ENCODE results near the gene UBE2J2. TPM values are rescaled to one million over a fixed set of nuclear protein-coding genes. Genes with fewer than 3 reads are reported as not detected.

Gene UBE2J2
- total RNA-seq, 1 experiment from 2014 or later, result 83.4 TPM

DNA sequence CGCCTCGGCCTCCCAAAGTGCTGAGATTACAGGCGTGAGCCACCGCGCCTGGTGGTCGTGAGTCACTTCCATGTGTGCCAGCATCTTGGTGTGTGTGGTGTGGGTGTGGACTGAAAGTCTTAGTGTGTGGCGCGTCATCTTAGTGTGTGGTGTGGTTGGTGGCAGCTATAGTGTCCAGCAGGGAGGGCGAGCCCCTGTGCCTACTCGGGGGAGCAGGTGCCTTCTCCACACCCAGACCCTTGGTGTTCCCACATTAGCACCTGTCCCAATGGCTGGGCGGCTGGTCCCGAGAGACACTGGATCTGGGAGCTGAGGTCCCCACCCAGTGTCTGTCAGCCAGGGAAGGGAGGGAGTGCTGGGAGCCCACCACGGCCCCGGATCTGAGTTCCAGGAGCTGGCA is 9.3 kb upstream of the UBE2J2 start:
- 0 out of 4 replicates have a peak, but pooled peaks cover 0 to 5% of the 10 kb centered on the region in 2 experiments for H3K4me1 Mint-ChIP-seq
- DNase-seq, result no peak
- no peak overlapping the region for H3K4me3 Mint-ChIP-seq
- Histone ChIP-seq H3K9me3 (ENCODE audit: control insufficient read depth, low read depth, low read length) (no peaks in the 10 kb centered on the region), H3K27ac (ENCODE audit: insufficient read length, low read depth, low read length) (no peak overlapping the region), H3K79me2 (ENCODE audit: insufficient read depth, low read length) (no peaks in the 10 kb centered on the region), H2AFZ (ENCODE audit: low read length) (no peak overlapping the region), H3K4me1 (ENCODE audit: insufficient read depth, low read length) (no peaks in the 10 kb centered on the region), H3K14ac (ENCODE audit: insufficient read depth, low read length) (no peak overlapping the region), H2BK15ac (ENCODE audit: low read depth, low read length) (no peak overlapping the region), H3K4me2 (ENCODE audit: insufficient read depth, insufficient read length, low read length) (no peak overlapping the region), H3K56ac (ENCODE audit: insufficient read length, low read depth, low read length) (no peak overlapping the region), H3K4ac (ENCODE audit: low read depth, low read length) (no peak overlapping the region), H4K8ac (replicated peaks; ENCODE audit: insufficient read length, low read depth, low read length) (no peak overlapping the region), H3K23ac (ENCODE audit: insufficient read length, low read depth, low read length) (no peak overlapping the region), H3K9ac (ENCODE audit: extremely low read depth, insufficient read length, low read length) (no peak overlapping the region), H2BK12ac (ENCODE audit: insufficient read length, low read depth, low read length) (no peak overlapping the region), H4K91ac (ENCODE audit: insufficient read length, low read depth, low read length) (no peak overlapping the region), H2BK5ac (ENCODE audit: insufficient read length, low read length) (no peak overlapping the region), H4K5ac (ENCODE audit: insufficient read length, low read depth, low read length) (no peak overlapping the region), H2BK120ac (ENCODE audit: low read depth, low read length, poor library complexity, severe bottlenecking) (no peak overlapping the region), H3K18ac (ENCODE audit: insufficient read length, low read depth, low read length) (no peak overlapping the region), H2BK20ac (ENCODE audit: low read depth, low read length, poor library complexity, severe bottlenecking) (no peak overlapping the region), H3T11ph (ENCODE audit: low read length) (no peak overlapping the region), H3K23me2 (ENCODE audit: insufficient read length, low read depth, low read length, poor library complexity, severe bottlenecking) (no peaks in the 10 kb centered on the region), H2AK5ac (ENCODE audit: insufficient read length, low read length) (no peak overlapping the region), H3K27me3 (ENCODE audit: insufficient read depth, low read length) (no peaks in the 10 kb centered on the region), H4K20me1 (ENCODE audit: control insufficient read depth, insufficient read depth, insufficient read length) (no peaks in the 10 kb centered on the region), H3K79me1 (ENCODE audit: insufficient read depth, low read depth, low read length, poor library complexity, severe bottlenecking) (no peaks in the 10 kb centered on the region)
- TF ChIP-seq, protein P1, sequence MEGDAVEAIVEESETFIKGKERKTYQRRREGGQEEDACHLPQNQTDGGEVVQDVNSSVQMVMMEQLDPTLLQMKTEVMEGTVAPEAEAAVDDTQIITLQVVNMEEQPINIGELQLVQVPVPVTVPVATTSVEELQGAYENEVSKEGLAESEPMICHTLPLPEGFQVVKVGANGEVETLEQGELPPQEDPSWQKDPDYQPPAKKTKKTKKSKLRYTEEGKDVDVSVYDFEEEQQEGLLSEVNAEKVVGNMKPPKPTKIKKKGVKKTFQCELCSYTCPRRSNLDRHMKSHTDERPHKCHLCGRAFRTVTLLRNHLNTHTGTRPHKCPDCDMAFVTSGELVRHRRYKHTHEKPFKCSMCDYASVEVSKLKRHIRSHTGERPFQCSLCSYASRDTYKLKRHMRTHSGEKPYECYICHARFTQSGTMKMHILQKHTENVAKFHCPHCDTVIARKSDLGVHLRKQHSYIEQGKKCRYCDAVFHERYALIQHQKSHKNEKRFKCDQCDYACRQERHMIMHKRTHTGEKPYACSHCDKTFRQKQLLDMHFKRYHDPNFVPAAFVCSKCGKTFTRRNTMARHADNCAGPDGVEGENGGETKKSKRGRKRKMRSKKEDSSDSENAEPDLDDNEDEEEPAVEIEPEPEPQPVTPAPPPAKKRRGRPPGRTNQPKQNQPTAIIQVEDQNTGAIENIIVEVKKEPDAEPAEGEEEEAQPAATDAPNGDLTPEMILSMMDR (conservative IDR thresholded peaks at IDR 0.05), result no peak
- no peak overlapping the region for H3K27ac Mint-ChIP-seq
- WGBS (ENCODE audit: extremely low coverage, insufficient read length, low lambda C conversion rate), result no CpG with 5 or more reads among the region's 14 CpGs
- peaks cover 6% of the 10 kb centered on the region for H3K27me3 Mint-ChIP-seq (ENCODE audit: low read depth)
- H3K9me3 Mint-ChIP-seq, result no peaks in the 10 kb centered on the region; a peak in 1 of 5 replicates
- H3K36me3 Mint-ChIP-seq (ENCODE audit: insufficient read depth in 1 of 3, low read depth in 3 of 3), result no peaks in the 10 kb centered on the region

Data from H9 (cell line).